Body of pancreas (tissue), 4 donors: ENCODE measurements around the gene ANKIB1.

Experiments
- POLR2A ChIP-seq, 3 donors: fragments of 450-650 bp; IDR thresholded peaks; one replicate each; pipeline ENCODE4 v1.6.1; 2016; ENCODE audit warnings: antibody characterized with exemption in 3 of 3, mild to moderate bottlenecking in 2 of 3
- TF ChIP-seq, protein P1 (sequence below), 7 experiments: fragments of 450-650 bp in 4 of 7; fragments of 200-600 bp in 3 of 7; sonication (generic) in 3 of 7; IDR thresholded peaks; one replicate each; pipeline ENCODE4 v1.5.1; 2016 to 2019; ENCODE audit warnings: antibody characterized with exemption in 7 of 7

DNA sequence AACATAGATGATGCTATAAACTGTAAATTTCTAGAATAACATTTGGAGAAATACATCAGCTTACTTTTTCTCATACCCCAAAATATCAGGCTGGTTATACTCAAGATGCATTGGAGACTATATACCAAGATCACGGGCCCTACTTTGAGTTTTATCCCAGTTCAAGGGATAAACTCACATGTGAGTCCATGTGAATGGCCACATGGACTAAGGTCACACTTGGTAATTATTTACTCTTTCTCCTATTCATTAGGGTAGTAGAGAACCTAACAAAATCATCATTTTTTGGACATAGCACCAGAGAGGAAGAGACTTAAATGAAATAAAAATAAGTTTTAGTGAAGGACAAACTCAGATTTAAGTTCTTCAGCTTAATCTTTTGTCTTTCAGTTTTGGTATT lies 108.4 kb downstream of the ANKIB1 start:
- TF ChIP-seq, protein P1, sequence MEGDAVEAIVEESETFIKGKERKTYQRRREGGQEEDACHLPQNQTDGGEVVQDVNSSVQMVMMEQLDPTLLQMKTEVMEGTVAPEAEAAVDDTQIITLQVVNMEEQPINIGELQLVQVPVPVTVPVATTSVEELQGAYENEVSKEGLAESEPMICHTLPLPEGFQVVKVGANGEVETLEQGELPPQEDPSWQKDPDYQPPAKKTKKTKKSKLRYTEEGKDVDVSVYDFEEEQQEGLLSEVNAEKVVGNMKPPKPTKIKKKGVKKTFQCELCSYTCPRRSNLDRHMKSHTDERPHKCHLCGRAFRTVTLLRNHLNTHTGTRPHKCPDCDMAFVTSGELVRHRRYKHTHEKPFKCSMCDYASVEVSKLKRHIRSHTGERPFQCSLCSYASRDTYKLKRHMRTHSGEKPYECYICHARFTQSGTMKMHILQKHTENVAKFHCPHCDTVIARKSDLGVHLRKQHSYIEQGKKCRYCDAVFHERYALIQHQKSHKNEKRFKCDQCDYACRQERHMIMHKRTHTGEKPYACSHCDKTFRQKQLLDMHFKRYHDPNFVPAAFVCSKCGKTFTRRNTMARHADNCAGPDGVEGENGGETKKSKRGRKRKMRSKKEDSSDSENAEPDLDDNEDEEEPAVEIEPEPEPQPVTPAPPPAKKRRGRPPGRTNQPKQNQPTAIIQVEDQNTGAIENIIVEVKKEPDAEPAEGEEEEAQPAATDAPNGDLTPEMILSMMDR (IDR thresholded peaks at IDR 0.05): no peak
- TF ChIP-seq POLR2A (IDR thresholded peaks at IDR 0.05): no peak
